Gastroesophageal sphincter (tissue), 3 donors: ENCODE data around the gene ZFR2.

Source experiments
- CTCF ChIP-seq, 4 experiments: fragments of 200-600 bp in 2 of 4; fragments of 450-650 bp in 2 of 4; sonication (generic) in 1 of 4; IDR thresholded peaks; one replicate each; pipeline ENCODE4 v1.5.1; 2017 to 2019; ENCODE audit warnings: antibody characterized with exemption in 4 of 4, mild to moderate bottlenecking in 2 of 4, moderate library complexity in 2 of 4
- EP300 ChIP-seq: sonication (generic); formaldehyde crosslinking; IDR thresholded peaks from one replicate; pipeline ENCODE4 v1.6.1; 2017; ENCODE audit warnings: antibody characterized with exemption, mild to moderate bottlenecking
- POLR2A ChIP-seq, 2 donors: fragments of 450-650 bp; IDR thresholded peaks; one replicate each; pipeline ENCODE4 v1.6.1; 2017; ENCODE audit warnings: antibody characterized with exemption in 2 of 2, mild to moderate bottlenecking in 2 of 2, moderate library complexity in 1 of 2
- POLR2AphosphoS5 ChIP-seq: sonication (generic); formaldehyde crosslinking; IDR thresholded peaks from one replicate; pipeline ENCODE4 v1.6.1; 2017; ENCODE audit warnings: antibody characterized with exemption

- no peak for TF ChIP-seq CTCF (IDR thresholded peaks at IDR 0.05)
- TF ChIP-seq POLR2AphosphoS5: no peak
- TF ChIP-seq EP300: no peak
- TF ChIP-seq POLR2A (IDR thresholded peaks at IDR 0.05): no peak
Observed at GRCh38 chr19:3762130-3762473, 106.7 kb downstream of the ZFR2 start.
